Right lobe of liver (tissue), 6 donors: Measurements from ENCODE around the gene KRT83. TPM values are rescaled to one million over a fixed set of nuclear protein-coding genes. Genes with fewer than 3 reads are reported as not detected.

Experiments used
- ATAC-seq, 4 donors: fragments of 200-7000 bp; cut with Tn5 transposase; one replicate each; pipeline ENCODE4 v1.9.1; 2020; ENCODE audit warnings: mild to moderate bottlenecking in 4 of 4, moderate library complexity in 4 of 4
- DNase-seq, 3 donors: peaks; one replicate each; pipeline ENCODE4 v3.0.0-alpha.2; 2020
- H3K27ac ChIP-seq, 3 donors: fragments of 200-600 bp; one replicate each; pipeline ENCODE4 v1.8.0; 2022
- H3K27me3 ChIP-seq, 2 donors: fragments of 200-600 bp; one replicate each; pipeline ENCODE4 v1.8.0; 2022
- H3K36me3 ChIP-seq, 4 donors: fragments of 200-600 bp; sonication (generic) in 1 of 4; one replicate each; pipeline versions ENCODE4 v1.5.1 to v1.8.0; 2017 to 2022; ENCODE audit warnings: control low read depth in 1 of 4
- H3K4me1 ChIP-seq, 4 donors: fragments of 200-600 bp; sonication (generic) in 1 of 4; one replicate each; pipeline versions ENCODE4 v1.5.1 to v1.8.0; 2017 to 2022; ENCODE audit warnings: control low read depth in 1 of 4
- H3K4me3 ChIP-seq, 3 donors: fragments of 200-600 bp; one replicate each; pipeline ENCODE4 v1.8.0; 2022
- H3K9me3 ChIP-seq, 4 donors: fragments of 200-600 bp; sonication (generic) in 1 of 4; one replicate each; pipeline versions ENCODE4 v1.5.1 to v1.8.0; 2017 to 2022; ENCODE audit warnings: control low read depth in 1 of 4
- CTCF ChIP-seq, 4 donors: fragments of 200-600 bp in 3 of 4; fragments of 450-650 bp in 1 of 4; IDR thresholded peaks; one replicate each; pipeline versions ENCODE4 v1.5.1 to v1.8.0; 2016 to 2022; ENCODE audit warnings: antibody characterized with exemption in 4 of 4, mild to moderate bottlenecking in 2 of 4
- POLR2A ChIP-seq: fragments of 450-650 bp; IDR thresholded peaks from one replicate; pipeline ENCODE4 v1.6.1; 2017; ENCODE audit warnings: antibody characterized with exemption, mild to moderate bottlenecking
- WGBS: methylation state at CpG from one replicate; pipeline ENCODE4 v1.1.6; 2018; ENCODE audit warnings: low coverage, low lambda C conversion rate; ENCODE audit not compliant: insufficient coverage; ENCODE audit errors: missing lambda C conversion rate; 5-methylcytosine and 5-hydroxymethylcytosine counted together
- intact Hi-C, 2 donors: fragments of 100-400 bp; cut with DNase I; formaldehyde crosslinking; loops; one replicate each; pipeline versions ENCODE4 v1.11.2 to v1.14.1; 2022
- total RNA-seq, 6 experiments: library from RNA; depleted of rRNA in 2 of 6; stranded (reverse); fragments of >200 nt in 2 of 6; fragmentation: NEBNext Ultra II Directional in 3 of 6; extraction: Animal tissue kit (Norgen Biotek cat#: 25700) in 3 of 6; gene quantifications; one replicate each; pipeline versions ENCODE4 v1.1.0 to v1.2.4, GENCODE V29; 2016 to 2023
- donor health status: DM: no; HTN: yes; CAD: no.
- donor health status: DM: no; HTN: no; CAD: no.
- donor health status: DM: no; HTN: no; CAD: no.
- donor health status: DM: no; HTN: yes; CAD: no.
- donor health status: DM: no; HTN: yes; CAD: no.

Gene KRT83
- total RNA-seq, 6 experiments from 2014 or later = not detected

- Histone ChIP-seq H3K4me3 (no peak overlapping the region), H3K27ac (no peak overlapping the region), H3K27me3 (no peaks in the 10 kb centered on the region), H3K9me3 (no peaks in the 10 kb centered on the region), H3K36me3 (no peaks in the 10 kb centered on the region), H3K4me1 (no peaks in the 10 kb centered on the region)
- TF ChIP-seq CTCF (IDR thresholded peaks at IDR 0.05) = no peak
- TF ChIP-seq POLR2A = no peak
- 35% methylated on average over 3 of the region's 3 CpGs for WGBS
- intact Hi-C loops = no loop called here
- ATAC-seq = peak; percentile 32 to 79 (median 38)
- peak in 1 of 3 donors; percentile 45 for DNase-seq
Observed at GRCh38 chr12:52280319-52280795, 40.8 kb downstream of the KRT83 start.

- no peak overlapping the region for H3K4me3 ChIP-seq
- 72% methylated on average over 12 of the region's 14 CpGs for WGBS
- intact Hi-C loops = no loop called here
- H3K36me3 ChIP-seq = no peaks in the 10 kb centered on the region
- TF ChIP-seq CTCF (IDR thresholded peaks at IDR 0.05) (no peak), POLR2A (no peak)
- DNase-seq (no peak), ATAC-seq (no peak)
- H3K9me3 ChIP-seq = no peaks in the 10 kb centered on the region
- no peaks in the 10 kb centered on the region for H3K4me1 ChIP-seq
- H3K27ac ChIP-seq = no peak overlapping the region
- H3K27me3 ChIP-seq = no peaks in the 10 kb centered on the region
Observed at GRCh38 chr12:52279422-52280318, 41.5 kb downstream of the KRT83 start.

GRCh38 chr12:52278575-52279421, 42.4 kb downstream of the KRT83 start:
- Histone ChIP-seq H3K27me3 (no peaks in the 10 kb centered on the region), H3K4me1 (no peaks in the 10 kb centered on the region), H3K27ac (no peak overlapping the region), H3K36me3 (no peaks in the 10 kb centered on the region), H3K9me3 (no peaks in the 10 kb centered on the region), H3K4me3 (no peak overlapping the region)
- 37% methylated on average over 7 of the region's 32 CpGs for WGBS
- peak; percentile 74 to 82 (median 79) for DNase-seq
- intact Hi-C loops = no loop called here
- TF ChIP-seq POLR2A = no peak
- TF ChIP-seq CTCF (IDR thresholded peaks at IDR 0.05) = peak; percentile 88 to 98 (median 98)
- ATAC-seq = peak; percentile 91 to 97 (median 94)

- Histone ChIP-seq H3K9me3 (no peaks in the 10 kb centered on the region), H3K4me1 (no peaks in the 10 kb centered on the region), H3K27ac (no peak overlapping the region), H3K4me3 (no peak overlapping the region), H3K27me3 (no peaks in the 10 kb centered on the region), H3K36me3 (no peaks in the 10 kb centered on the region)
- TF ChIP-seq POLR2A (no peak), CTCF (IDR thresholded peaks at IDR 0.05) (no peak)
- ATAC-seq (no peak), DNase-seq (no peak)
- 51% methylated on average over 3 of the region's 9 CpGs for WGBS
- intact Hi-C loops = no loop called here
Observed at GRCh38 chr12:52277486-52278245, 43.5 kb downstream of the KRT83 start.
